Measurements from ENCODE around the gene PPP6R1. TPM values are rescaled to one million over a fixed set of nuclear protein-coding genes. Genes with fewer than 3 reads are reported as not detected.

PPP6R1 gene
- polyA plus RNA-seq, 1 of the 3 experiments (the other 2 are of a cell fraction): 47.8 TPM

- DNase-seq: no peak
- H3K27me3 ChIP-seq (ENCODE audit: insufficient read depth): no peaks in the 10 kb centered on the region
- POLR2A ChIA-PET: no interaction called here
- no peaks in the 10 kb centered on the region for H3K79me2 ChIP-seq (ENCODE audit: insufficient read depth)
- H3K9ac ChIP-seq: no peak overlapping the region
- H3K27ac ChIP-seq (ENCODE audit: low read depth in 2 of 2, low read length in 1 of 2): no peak overlapping the region
- H3K36me3 ChIP-seq (replicated peaks in 1 of 2; ENCODE audit: control insufficient read depth in 1 of 2, insufficient read depth in 2 of 2, low read length in 1 of 2): peaks cover 29 to 66% of the 10 kb centered on the region in 2 experiments
- no peaks in the 10 kb centered on the region for H3F3A ChIP-seq (replicated peaks; ENCODE audit: insufficient read depth)
- CTCF ChIA-PET: interaction anchor here (1.4 to 1.7 kb wide), 2 partner anchors 13 to 39 kb away, joined by 3 to 7 read pairs; partner anchors contain the start of gene TMEM86B
- WGBS (ENCODE audit: low lambda C conversion rate): 98% methylated on average over 6 of the region's 6 CpGs
- no peak overlapping the region for H2AFZ ChIP-seq (ENCODE audit: low read depth)
- H3K9me2 ChIP-seq: no peaks in the 10 kb centered on the region
- TF ChIP-seq SMC3 (IDR thresholded peaks at IDR 0.05; ENCODE audit: low read depth, low read length): no peak
- TF ChIP-seq MXI1 (IDR thresholded peaks at IDR 0.05; ENCODE audit: low read depth, low read length): no peak
- TF ChIP-seq REST (IDR thresholded peaks at IDR 0.05; ENCODE audit: low read depth, low read length): no peak
- no peak for TF ChIP-seq NFIC (IDR thresholded peaks at IDR 0.05; ENCODE audit: borderline replicate concordance)
- no peak for TF ChIP-seq TCF12 (IDR thresholded peaks at IDR 0.05)
- H3K4me1 ChIP-seq (ENCODE audit: control insufficient read depth in 1 of 2, insufficient read depth in 2 of 2, low read depth in 1 of 2, low read length in 1 of 2): no peaks in the 10 kb centered on the region
- no peak overlapping the region for H3K4me3 ChIP-seq (ENCODE audit: low read depth in 2 of 2, low read length in 1 of 2)
- H3K9me3 ChIP-seq: no peaks in the 10 kb centered on the region
- no peak overlapping the region for H3K4me2 ChIP-seq
- H4K20me1 ChIP-seq (ENCODE audit: insufficient read depth): no peaks in the 10 kb centered on the region
These were observed 18.1 kb downstream of the PPP6R1 start for GRCh38 chr19:55240713-55241020.

GRCh38 chr19:55239004-55239403, 19.8 kb downstream of the PPP6R1 start:
- H4K20me1 ChIP-seq (ENCODE audit: insufficient read depth): no peaks in the 10 kb centered on the region
- DNase-seq: no peak
- no peaks in the 10 kb centered on the region for H3K79me2 ChIP-seq (ENCODE audit: insufficient read depth)
- no peak overlapping the region for H2AFZ ChIP-seq (ENCODE audit: low read depth)
- H3K27ac ChIP-seq (ENCODE audit: low read depth in 2 of 2, low read length in 1 of 2): no peak overlapping the region
- WGBS (ENCODE audit: low lambda C conversion rate): 98% methylated on average over 7 of the region's 12 CpGs
- no peak for TF ChIP-seq MXI1 (IDR thresholded peaks at IDR 0.05; ENCODE audit: low read depth, low read length)
- TF ChIP-seq JUND (IDR thresholded peaks at IDR 0.05): no peak
- TF ChIP-seq TCF12 (IDR thresholded peaks at IDR 0.05): no peak
- no peak for TF ChIP-seq SIN3A (IDR thresholded peaks at IDR 0.05; ENCODE audit: borderline replicate concordance, low read depth, low read length)
- TF ChIP-seq FOSL2 (IDR thresholded peaks at IDR 0.05; ENCODE audit: borderline replicate concordance, low read depth): no peak
- no peak for TF ChIP-seq USF1 (IDR thresholded peaks at IDR 0.05; ENCODE audit: borderline replicate concordance, low read depth)
- no peak for TF ChIP-seq POLR2AphosphoS5 (IDR thresholded peaks at IDR 0.05; ENCODE audit: low read depth, low read length)
- TF ChIP-seq SMC3 (IDR thresholded peaks at IDR 0.05; ENCODE audit: low read depth, low read length): no peak
- no peak for TF ChIP-seq RAD21 (IDR thresholded peaks at IDR 0.05; ENCODE audit: low read length)
- no peak for TF ChIP-seq RXRA (IDR thresholded peaks at IDR 0.05; ENCODE audit: borderline replicate concordance, low read depth)
- TF ChIP-seq, protein P1, sequence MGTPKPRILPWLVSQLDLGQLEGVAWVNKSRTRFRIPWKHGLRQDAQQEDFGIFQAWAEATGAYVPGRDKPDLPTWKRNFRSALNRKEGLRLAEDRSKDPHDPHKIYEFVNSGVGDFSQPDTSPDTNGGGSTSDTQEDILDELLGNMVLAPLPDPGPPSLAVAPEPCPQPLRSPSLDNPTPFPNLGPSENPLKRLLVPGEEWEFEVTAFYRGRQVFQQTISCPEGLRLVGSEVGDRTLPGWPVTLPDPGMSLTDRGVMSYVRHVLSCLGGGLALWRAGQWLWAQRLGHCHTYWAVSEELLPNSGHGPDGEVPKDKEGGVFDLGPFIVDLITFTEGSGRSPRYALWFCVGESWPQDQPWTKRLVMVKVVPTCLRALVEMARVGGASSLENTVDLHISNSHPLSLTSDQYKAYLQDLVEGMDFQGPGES (IDR thresholded peaks at IDR 0.05; ENCODE audit: low read depth, low read length): no peak
- no peak for TF ChIP-seq NRF1 (IDR thresholded peaks at IDR 0.05; ENCODE audit: low read depth, low read length)
- no peaks in the 10 kb centered on the region for H3F3A ChIP-seq (replicated peaks; ENCODE audit: insufficient read depth)
- H3K27me3 ChIP-seq (ENCODE audit: insufficient read depth): no peaks in the 10 kb centered on the region
- ChIA-PET CTCF (interaction anchor here (1.7 kb wide), 1 partner anchor 11 kb away, joined by 7 read pairs; the partner anchor contains the start of gene TMEM86B), POLR2A (no interaction called here)
- no peaks in the 10 kb centered on the region for H3K9me3 ChIP-seq
- no peaks in the 10 kb centered on the region for H3K9me2 ChIP-seq
- no peak overlapping the region for H3K4me3 ChIP-seq (ENCODE audit: low read depth in 2 of 2, low read length in 1 of 2)
- H3K36me3 ChIP-seq (replicated peaks in 1 of 2; ENCODE audit: control insufficient read depth in 1 of 2, insufficient read depth in 2 of 2, low read length in 1 of 2): peaks cover 29 to 72% of the 10 kb centered on the region in 2 experiments
- no peak overlapping the region for H3K9ac ChIP-seq
- H3K4me1 ChIP-seq (ENCODE audit: control insufficient read depth in 1 of 2, insufficient read depth in 2 of 2, low read depth in 1 of 2, low read length in 1 of 2): no peaks in the 10 kb centered on the region
- no peak overlapping the region for H3K4me2 ChIP-seq

All from SK-N-SH (cell line).